HCT116 (cell line): ENCODE data around the gene TEX30. TPM values are rescaled to one million over a fixed set of nuclear protein-coding genes. Genes with fewer than 3 reads are reported as not detected.

Source experiments
- ATAC-seq: fragments of 200-7000 bp; cut with Tn5 transposase; 2 replicates; pipeline ENCODE4 v1.9.1; 2020; ENCODE audit warnings: mild to moderate bottlenecking, moderate library complexity
- BruUV-seq: library from RNA; stranded (reverse); fragments of 400-500 nt; replicated peaks from 2 replicates; lab custom pipeline; 2021; lab: Mats Ljungman, UMichigan
- CTCF ChIA-PET: fragments of 300-600 bp; sonication (Branson Sonifier 250); formaldehyde crosslinking; loops from one replicate; lab custom pipeline; 2021; ENCODE audit warnings: antibody characterized with exemption; lab: Charles Lee
- POLR2A ChIA-PET: fragments of 300-600, 350-600 bp; sonication (Branson Sonifier 250); formaldehyde crosslinking; loops from one replicate; lab custom pipeline; 2021; ENCODE audit warnings: antibody characterized with exemption; lab: Charles Lee
- RAD21 ChIA-PET, 2 experiments: fragments of 300-600 bp; sonication (Branson Sonifier 250); formaldehyde crosslinking; loops; one replicate each; lab custom pipeline; 2023; ENCODE audit warnings: low total read pairs in 2 of 2; ENCODE audit not compliant: uncharacterized antibody in 2 of 2, unreplicated experiment in 2 of 2, low non-redundant PET in 1 of 2; lab: Charles Lee
- DNase-seq: peaks from one replicate; pipeline ENCODE4 v3.0.0-alpha.2; 2010; ENCODE audit warnings: low read depth, low spot score
- H2AFZ ChIP-seq: fragments of 200-600 bp; shearing (Covaris generic), sonication (generic); 2 replicates; pipeline ENCODE4 v1.6.1; 2017; ENCODE audit warnings: low read depth, mixed run types, mixed read lengths, antibody characterized with exemption, low read length; ENCODE audit not compliant: poor library complexity, severe bottlenecking
- H3K27ac ChIP-seq: 2 replicates; pipeline ENCODE4 v1.5.1; 2012; ENCODE audit warnings: low read depth, low read length
- H3K27me3 ChIP-seq: fragments of 200-600 bp; sonication (generic); 2 replicates; pipeline ENCODE4 v1.6.1; 2016; ENCODE audit warnings: mixed run types, low read length, mixed read lengths; ENCODE audit not compliant: insufficient read depth
- H3K36me3 ChIP-seq, 2 experiments: fragments of 200-500 bp in 1 of 2; fragments of 200-600 bp in 1 of 2; sonication (Bioruptor generic) in 1 of 2; sonication (generic) in 1 of 2; 2 replicates each; pipeline versions ENCODE4 v1.5.1 to v1.6.1; 2014 to 2016; ENCODE audit warnings: low read length in 2 of 2, inconsistent platforms in 1 of 2, mixed read lengths in 1 of 2, mixed run types in 1 of 2; ENCODE audit not compliant: insufficient read depth in 2 of 2, control insufficient read depth in 1 of 2
- H3K4me1 ChIP-seq, 2 experiments: fragments of 200-600 bp in 1 of 2; sonication (generic) in 1 of 2; 2 replicates each; pipeline versions ENCODE4 v1.5.1 to v1.6.1; 2012 to 2017; ENCODE audit warnings: low read length in 2 of 2, inconsistent platforms in 1 of 2, mild to moderate bottlenecking in 1 of 2, mixed read lengths in 1 of 2, mixed run types in 1 of 2, moderate library complexity in 1 of 2; ENCODE audit not compliant: insufficient read depth in 2 of 2, control insufficient read depth in 1 of 2
- H3K4me2 ChIP-seq: fragments of 200-600 bp; sonication (generic); 2 replicates; pipeline ENCODE4 v1.6.1; 2017; ENCODE audit warnings: mixed run types, low read length, mixed read lengths
- H3K4me3 ChIP-seq, 2 experiments: fragments of 200-600 bp in 1 of 2; sonication (generic) in 1 of 2; replicated peaks in 1 of 2; 2 replicates each; pipeline ENCODE4 v1.5.1; 2011 to 2016; ENCODE audit warnings: low read length in 2 of 2, control low read depth in 1 of 2, low read depth in 1 of 2, mild to moderate bottlenecking in 1 of 2, mixed read lengths in 1 of 2, mixed run types in 1 of 2
- H3K79me2 ChIP-seq: fragments of 200-600 bp; sonication (generic); 2 replicates; pipeline ENCODE4 v1.6.1; 2017; ENCODE audit warnings: mild to moderate bottlenecking, mixed run types, low read length, moderate library complexity, mixed read lengths; ENCODE audit not compliant: insufficient read depth
- H3K9ac ChIP-seq: fragments of 200-600 bp; sonication (generic); 2 replicates; pipeline ENCODE4 v1.6.1; 2016; ENCODE audit warnings: low read length, mixed read lengths
- H3K9me2 ChIP-seq: fragments of 200-600 bp; sonication (generic), shearing (Covaris generic); 2 replicates; pipeline ENCODE4 v1.6.1; 2017; ENCODE audit warnings: mixed run types, mild to moderate bottlenecking, moderate library complexity; ENCODE audit not compliant: insufficient read depth
- H3K9me3 ChIP-seq, 2 experiments: fragments of 200-500 bp in 1 of 2; fragments of 200-600 bp in 1 of 2; sonication (Bioruptor generic) in 1 of 2; sonication (generic) in 1 of 2; 2 replicates each; pipeline ENCODE4 v1.6.1; 2014 to 2017; ENCODE audit warnings: low read length in 2 of 2, mixed read lengths in 2 of 2, inconsistent platforms in 1 of 2, low read depth in 1 of 2, mild to moderate bottlenecking in 1 of 2, mixed run types in 1 of 2, moderate library complexity in 1 of 2; ENCODE audit not compliant: control insufficient read depth in 1 of 2, insufficient read depth in 1 of 2
- H4K20me1 ChIP-seq: fragments of 200-600 bp; sonication (generic), shearing (Covaris generic); 2 replicates; pipeline ENCODE4 v1.6.1; 2017; ENCODE audit warnings: mixed run types, mild to moderate bottlenecking, moderate library complexity; ENCODE audit not compliant: insufficient read depth
- CEBPB ChIP-seq: IDR thresholded peaks from 2 replicates; pipeline ENCODE4 v1.6.1; 2012; ENCODE audit warnings: low read depth
- EGR1 ChIP-seq: IDR thresholded peaks from 2 replicates; pipeline ENCODE4 v1.6.1; 2012; ENCODE audit warnings: low read depth
- EZH2 ChIP-seq: fragments of 200-600 bp; sonication (generic); IDR thresholded peaks from 2 replicates; pipeline ENCODE4 v1.6.1; 2017; ENCODE audit warnings: antibody characterized with exemption, mixed run types
- EZH2phosphoT487 ChIP-seq: fragments of 200-600 bp; IDR thresholded peaks from 2 replicates; pipeline ENCODE4 v1.6.1; 2018; ENCODE audit warnings: antibody characterized with exemption, borderline replicate concordance
- FOSL1 ChIP-seq: IDR thresholded peaks from 2 replicates; pipeline ENCODE4 v1.6.1; 2012; ENCODE audit warnings: low read depth
- JUND ChIP-seq: IDR thresholded peaks from 2 replicates; pipeline ENCODE4 v1.6.1; 2012
- MAX ChIP-seq: IDR thresholded peaks from 2 replicates; pipeline ENCODE4 v1.6.1; 2012
- POLR2A ChIP-seq: IDR thresholded peaks from 2 replicates; pipeline ENCODE4 v1.7.0; 2011; ENCODE audit warnings: borderline replicate concordance; ENCODE audit not compliant: insufficient read depth, insufficient read length; ENCODE audit errors: extremely low read depth
- POLR2AphosphoS5 ChIP-seq: IDR thresholded peaks from 2 replicates; pipeline ENCODE4 v1.6.1; 2011; ENCODE audit warnings: mild to moderate bottlenecking, low read depth, low read length, moderate library complexity
- RAD21 ChIP-seq: IDR thresholded peaks from 2 replicates; pipeline ENCODE4 v1.6.1; 2012; ENCODE audit warnings: low read depth, mild to moderate bottlenecking
- SP1 ChIP-seq: IDR thresholded peaks from 2 replicates; pipeline ENCODE4 v1.6.1; 2012; ENCODE audit warnings: low read depth
- SRF ChIP-seq: IDR thresholded peaks from 2 replicates; pipeline ENCODE4 v1.6.1; 2012; ENCODE audit warnings: low read depth
- TCF7L2 ChIP-seq: IDR thresholded peaks from 2 replicates; pipeline ENCODE4 v1.7.0; 2011; ENCODE audit warnings: borderline replicate concordance, inconsistent platforms; ENCODE audit not compliant: insufficient read depth, insufficient read length; ENCODE audit errors: extremely low read depth
- YY1 ChIP-seq: IDR thresholded peaks from 2 replicates; pipeline ENCODE4 v1.6.1; 2011; ENCODE audit warnings: low read length, low read depth, moderate library complexity, mild to moderate bottlenecking; ENCODE audit not compliant: insufficient replicate concordance; ENCODE audit errors: extremely low read depth
- ZBTB33 ChIP-seq: IDR thresholded peaks from 2 replicates; pipeline ENCODE4 v1.6.1; 2011; ENCODE audit warnings: mild to moderate bottlenecking, low read length, moderate library complexity; ENCODE audit not compliant: insufficient replicate concordance; ENCODE audit errors: extremely low read depth
- intact Hi-C: fragments of 100-400 bp; cut with micrococcal nuclease; formaldehyde crosslinking; loops from 2 replicates; pipeline ENCODE4 v1.10.0; 2022
- total RNA-seq: library from RNA; stranded (reverse); gene quantifications from one replicate; pipeline ENCODE4 v1.2.1, GENCODE V29; 2021; ENCODE audit not compliant: unreplicated experiment
- TF ChIP-seq, protein P1 (sequence below), 3 experiments: fragments of 200-600 bp in 1 of 3; sonication (generic) in 1 of 3; IDR thresholded peaks in 2 of 3; conservative IDR thresholded peaks in 1 of 3; 2 replicates each; pipeline ENCODE4 v1.5.1; 2012 to 2017; ENCODE audit warnings: low read depth in 2 of 3, low read length in 2 of 3, antibody characterized with exemption in 1 of 3, borderline replicate concordance in 1 of 3, control low read depth in 1 of 3, mild to moderate bottlenecking in 1 of 3, mixed read lengths in 1 of 3, mixed run types in 1 of 3, moderate library complexity in 1 of 3; ENCODE audit not compliant: insufficient read depth in 1 of 3
- TF ChIP-seq, protein P2 (sequence below): IDR thresholded peaks from 2 replicates; pipeline ENCODE4 v1.6.1; 2012; ENCODE audit warnings: low read depth

TEX30 gene
- total RNA-seq, 1 experiment from 2014 or later, result 22.3 TPM

DNA sequence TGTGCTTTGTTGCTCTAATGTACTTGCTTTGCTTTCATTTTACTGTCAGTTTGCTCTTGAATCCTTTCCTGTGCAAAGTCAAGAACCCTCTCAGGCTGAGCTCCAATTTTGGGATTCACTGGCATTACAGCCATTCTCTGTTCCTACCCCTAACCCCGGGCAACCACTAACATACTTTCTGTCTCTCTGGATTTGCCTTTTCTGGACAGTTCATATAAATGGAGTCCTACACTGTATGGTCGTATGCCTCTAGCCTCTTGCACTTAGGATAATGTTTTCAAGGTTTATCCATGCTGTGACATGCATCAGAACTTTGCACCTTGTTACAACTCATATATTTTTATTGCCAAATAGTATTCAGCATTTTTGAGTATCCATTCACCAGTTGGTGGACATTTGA lies 2.7 kb upstream of the TEX30 start:
- Histone ChIP-seq H3K4me3 (no peak overlapping the region), H3K9me2 (no peaks in the 10 kb centered on the region), H4K20me1 (no peaks in the 10 kb centered on the region), H3K79me2 (peaks cover 20% of the 10 kb centered on the region), H3K9ac (no peak overlapping the region), H3K4me2 (no peak overlapping the region), H2AFZ (no peak overlapping the region), H3K27me3 (no peaks in the 10 kb centered on the region), H3K4me1 (peaks cover 0 to 25% of the 10 kb centered on the region in 2 experiments; a peak in 2 of 4 replicates), H3K27ac (no peak overlapping the region), H3K9me3 (no peaks in the 10 kb centered on the region), H3K36me3 (0 out of 4 replicates have a peak, but pooled peaks cover 0 to 3% of the 10 kb centered on the region in 2 experiments)
- DNase-seq (no peak), ATAC-seq (no peak)
- RAD21 ChIA-PET, result no interaction called here
- POLR2A ChIA-PET, result no interaction called here
- TF ChIP-seq POLR2AphosphoS5, result no peak
- TF ChIP-seq POLR2A, result no peak
- no peak for TF ChIP-seq EGR1
- no peak for TF ChIP-seq EZH2
- no peak for TF ChIP-seq EZH2phosphoT487
- TF ChIP-seq YY1, result no peak
- TF ChIP-seq TCF7L2, result no peak
- no peak for TF ChIP-seq JUND
- no peak for TF ChIP-seq SP1
- TF ChIP-seq, protein P1, sequence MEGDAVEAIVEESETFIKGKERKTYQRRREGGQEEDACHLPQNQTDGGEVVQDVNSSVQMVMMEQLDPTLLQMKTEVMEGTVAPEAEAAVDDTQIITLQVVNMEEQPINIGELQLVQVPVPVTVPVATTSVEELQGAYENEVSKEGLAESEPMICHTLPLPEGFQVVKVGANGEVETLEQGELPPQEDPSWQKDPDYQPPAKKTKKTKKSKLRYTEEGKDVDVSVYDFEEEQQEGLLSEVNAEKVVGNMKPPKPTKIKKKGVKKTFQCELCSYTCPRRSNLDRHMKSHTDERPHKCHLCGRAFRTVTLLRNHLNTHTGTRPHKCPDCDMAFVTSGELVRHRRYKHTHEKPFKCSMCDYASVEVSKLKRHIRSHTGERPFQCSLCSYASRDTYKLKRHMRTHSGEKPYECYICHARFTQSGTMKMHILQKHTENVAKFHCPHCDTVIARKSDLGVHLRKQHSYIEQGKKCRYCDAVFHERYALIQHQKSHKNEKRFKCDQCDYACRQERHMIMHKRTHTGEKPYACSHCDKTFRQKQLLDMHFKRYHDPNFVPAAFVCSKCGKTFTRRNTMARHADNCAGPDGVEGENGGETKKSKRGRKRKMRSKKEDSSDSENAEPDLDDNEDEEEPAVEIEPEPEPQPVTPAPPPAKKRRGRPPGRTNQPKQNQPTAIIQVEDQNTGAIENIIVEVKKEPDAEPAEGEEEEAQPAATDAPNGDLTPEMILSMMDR (IDR thresholded peaks at IDR 0.05 in 2 of 3, conservative IDR thresholded peaks at IDR 0.05 in 1 of 3; ENCODE audit: borderline replicate concordance in 1 of 3, insufficient read depth in 1 of 3, low read depth in 2 of 3, low read length in 2 of 3), result no peak
- no peak for TF ChIP-seq CEBPB
- no peak for TF ChIP-seq FOSL1
- no peak for TF ChIP-seq ZBTB33
- no peak for TF ChIP-seq MAX
- TF ChIP-seq, protein P2, sequence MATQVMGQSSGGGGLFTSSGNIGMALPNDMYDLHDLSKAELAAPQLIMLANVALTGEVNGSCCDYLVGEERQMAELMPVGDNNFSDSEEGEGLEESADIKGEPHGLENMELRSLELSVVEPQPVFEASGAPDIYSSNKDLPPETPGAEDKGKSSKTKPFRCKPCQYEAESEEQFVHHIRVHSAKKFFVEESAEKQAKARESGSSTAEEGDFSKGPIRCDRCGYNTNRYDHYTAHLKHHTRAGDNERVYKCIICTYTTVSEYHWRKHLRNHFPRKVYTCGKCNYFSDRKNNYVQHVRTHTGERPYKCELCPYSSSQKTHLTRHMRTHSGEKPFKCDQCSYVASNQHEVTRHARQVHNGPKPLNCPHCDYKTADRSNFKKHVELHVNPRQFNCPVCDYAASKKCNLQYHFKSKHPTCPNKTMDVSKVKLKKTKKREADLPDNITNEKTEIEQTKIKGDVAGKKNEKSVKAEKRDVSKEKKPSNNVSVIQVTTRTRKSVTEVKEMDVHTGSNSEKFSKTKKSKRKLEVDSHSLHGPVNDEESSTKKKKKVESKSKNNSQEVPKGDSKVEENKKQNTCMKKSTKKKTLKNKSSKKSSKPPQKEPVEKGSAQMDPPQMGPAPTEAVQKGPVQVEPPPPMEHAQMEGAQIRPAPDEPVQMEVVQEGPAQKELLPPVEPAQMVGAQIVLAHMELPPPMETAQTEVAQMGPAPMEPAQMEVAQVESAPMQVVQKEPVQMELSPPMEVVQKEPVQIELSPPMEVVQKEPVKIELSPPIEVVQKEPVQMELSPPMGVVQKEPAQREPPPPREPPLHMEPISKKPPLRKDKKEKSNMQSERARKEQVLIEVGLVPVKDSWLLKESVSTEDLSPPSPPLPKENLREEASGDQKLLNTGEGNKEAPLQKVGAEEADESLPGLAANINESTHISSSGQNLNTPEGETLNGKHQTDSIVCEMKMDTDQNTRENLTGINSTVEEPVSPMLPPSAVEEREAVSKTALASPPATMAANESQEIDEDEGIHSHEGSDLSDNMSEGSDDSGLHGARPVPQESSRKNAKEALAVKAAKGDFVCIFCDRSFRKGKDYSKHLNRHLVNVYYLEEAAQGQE, result no peak
- no peak for TF ChIP-seq RAD21
- TF ChIP-seq SRF, result no peak
- CTCF ChIA-PET, result no interaction called here
- no TSS peak for BruUV-seq
- intact Hi-C loops, result no loop called here
